Hepatocyte (in vitro differentiated cells): ENCODE measurements around the gene PRR29.

Experiments
- CTCF ChIP-seq: fragments of 200-600 bp; sonication (generic); IDR thresholded peaks from 2 replicates; pipeline ENCODE4 v1.5.1; 2016; ENCODE audit warnings: antibody characterized with exemption, mild to moderate bottlenecking; ENCODE audit not compliant: poor library complexity
- EZH2phosphoT487 ChIP-seq: fragments of 200-600 bp; sonication (generic); IDR thresholded peaks from one replicate; pipeline ENCODE4 v1.6.1; 2018; ENCODE audit warnings: antibody characterized with exemption, mild to moderate bottlenecking, low read depth, moderate library complexity; ENCODE audit not compliant: unreplicated experiment, severe bottlenecking

GRCh38 chr17:63950940-63951907 is 46.9 kb upstream of the PRR29 start:
- TF ChIP-seq CTCF (peak; percentile 51), EZH2phosphoT487 (no peak)
